Endothelial cell of umbilical vein (primary cell): Measurements from ENCODE around the gene LHPP. TPM values are rescaled to one million over a fixed set of nuclear protein-coding genes. Genes with fewer than 3 reads are reported as not detected.

ENCODE experiments used
- BruUV-seq: library from RNA; stranded (reverse); fragments of 400-500 nt; replicated peaks from 2 replicates; lab custom pipeline; 2021; lab: Mats Ljungman, UMichigan
- CTCF ChIA-PET: fragments of 300-600, 350-600 bp; sonication (Branson Sonifier 250); formaldehyde crosslinking; loops from one replicate; lab custom pipeline; 2021; ENCODE audit warnings: antibody characterized with exemption, inconsistent platforms; lab: Charles Lee
- POLR2A ChIA-PET: fragments of 300-600, 350-600 bp; sonication (Branson Sonifier 250); formaldehyde crosslinking; loops from one replicate; lab custom pipeline; 2021; ENCODE audit warnings: antibody characterized with exemption, inconsistent platforms; lab: Charles Lee
- DNase-seq: peaks from one replicate; pipeline ENCODE4 v3.0.0-alpha.2; 2011; ENCODE audit warnings: low read depth, low spot score
- FAIRE-seq: peaks from 2 replicates; lab custom pipeline; 2011; peaks lifted over from hg19 to GRCh38; lab: Jason Lieb, UNC
- H2AFZ ChIP-seq: 2 replicates; pipeline ENCODE4 v1.6.0; 2012; ENCODE audit warnings: low read depth, low read length, control low read depth, inconsistent platforms
- H3K27ac ChIP-seq: 2 replicates; pipeline ENCODE4 v1.5.1; 2011; ENCODE audit warnings: low read depth, mild to moderate bottlenecking, control low read depth, low read length, moderate library complexity; ENCODE audit not compliant: insufficient read depth
- H3K27me3 ChIP-seq, 2 experiments: 2 replicates each; pipeline versions ENCODE4 v1.6.0 to v1.6.1; 2011; ENCODE audit warnings: low read length in 2 of 2, mixed read lengths in 1 of 2; ENCODE audit not compliant: control insufficient read depth in 2 of 2, insufficient read depth in 2 of 2
- H3K36me3 ChIP-seq, 2 experiments: 2 replicates in 1 of 2; 3 replicates in 1 of 2; pipeline ENCODE4 v1.5.1; 2011; ENCODE audit warnings: low read length in 2 of 2, mild to moderate bottlenecking in 1 of 2, moderate library complexity in 1 of 2; ENCODE audit not compliant: control insufficient read depth in 2 of 2, insufficient read depth in 2 of 2; ENCODE audit errors: extremely low read depth in 1 of 2
- H3K4me1 ChIP-seq: 3 replicates; pipeline ENCODE4 v1.5.1; 2011; ENCODE audit warnings: mild to moderate bottlenecking, low read length; ENCODE audit not compliant: control insufficient read depth, insufficient read depth; ENCODE audit errors: extremely low read depth
- H3K4me2 ChIP-seq: 2 replicates; pipeline ENCODE4 v1.6.1; 2011; ENCODE audit warnings: low read length, control low read depth, mixed read lengths; ENCODE audit not compliant: insufficient read depth
- H3K4me3 ChIP-seq, 3 experiments: fragments of 200-600 bp in 1 of 3; sonication (generic), shearing (Covaris generic) in 1 of 3; replicated peaks in 1 of 3; 2 replicates each; pipeline ENCODE4 v1.5.1; 2011 to 2016; ENCODE audit warnings: control low read depth in 3 of 3, low read length in 3 of 3, mild to moderate bottlenecking in 2 of 3, inconsistent platforms in 1 of 3, low read depth in 1 of 3, moderate library complexity in 1 of 3; ENCODE audit not compliant: insufficient read depth in 1 of 3
- H3K79me2 ChIP-seq: 2 replicates; pipeline ENCODE4 v1.6.0; 2012; ENCODE audit warnings: low read length, inconsistent platforms; ENCODE audit not compliant: control insufficient read depth, insufficient read depth
- H3K9ac ChIP-seq: replicated peaks from 2 replicates; pipeline ENCODE3; 2011; ENCODE audit warnings: low read length, control low read depth; ENCODE audit not compliant: insufficient read depth; ENCODE audit errors: extremely low read depth
- H3K9me1 ChIP-seq: replicated peaks from 3 replicates; pipeline ENCODE4 v1.6.0; 2011; ENCODE audit warnings: mild to moderate bottlenecking, low read length; ENCODE audit not compliant: control insufficient read depth, insufficient read depth; ENCODE audit errors: extremely low read depth
- H3K9me3 ChIP-seq: replicated peaks from 2 replicates; pipeline ENCODE4 v1.5.1; 2012; ENCODE audit warnings: low read length, inconsistent platforms; ENCODE audit not compliant: control insufficient read depth, insufficient read depth
- H4K20me1 ChIP-seq: replicated peaks from 2 replicates; pipeline ENCODE3; 2011; ENCODE audit warnings: mild to moderate bottlenecking, low read length; ENCODE audit not compliant: control insufficient read depth, insufficient read depth; ENCODE audit errors: extremely low read depth
- CTCF ChIP-seq, 2 donors: IDR thresholded peaks; 1 replicate in 1 of 2; 2 replicates in 1 of 2; pipeline ENCODE4 v1.5.1; 2011; ENCODE audit warnings: low read length in 2 of 2, mild to moderate bottlenecking in 2 of 2, moderate library complexity in 2 of 2, control low read depth in 1 of 2, inconsistent platforms in 1 of 2, low read depth in 1 of 2; ENCODE audit not compliant: insufficient read depth in 1 of 2; ENCODE audit errors: extremely low read depth in 1 of 2
- EZH2 ChIP-seq: IDR thresholded peaks from 2 replicates; pipeline ENCODE4 v1.6.1; 2012; ENCODE audit warnings: borderline replicate concordance, low read depth, mild to moderate bottlenecking, moderate library complexity, low read length, inconsistent platforms; ENCODE audit not compliant: severe bottlenecking
- GATA2 ChIP-seq: IDR thresholded peaks from 2 replicates; pipeline ENCODE4 v1.7.0; 2011; ENCODE audit warnings: low read depth, mild to moderate bottlenecking, moderate library complexity, mixed read lengths, low read length; ENCODE audit not compliant: insufficient read length, insufficient read depth
- MAX ChIP-seq: IDR thresholded peaks from 2 replicates; pipeline ENCODE4 v1.6.1; 2011; ENCODE audit not compliant: insufficient read depth, insufficient read length
- MYC ChIP-seq: IDR thresholded peaks from one replicate; pipeline ENCODE4 v1.6.1; 2011; ENCODE audit warnings: mild to moderate bottlenecking, low read depth, low read length
- POLR2A ChIP-seq: IDR thresholded peaks from 2 replicates; pipeline ENCODE4 v1.6.1; 2012; ENCODE audit warnings: low read depth, mild to moderate bottlenecking, control low read depth, low read length
- dilution Hi-C: fragments of 300-500 bp; cut with MboI; formaldehyde crosslinking; loops from one replicate; pipeline ENCODE4 v1.15.0; 2019; ENCODE audit warnings: low sequenced_read_pairs; ENCODE audit not compliant: extremely low pct_ligation_motif_present
- intact Hi-C: fragments of 100-400 bp; cut with micrococcal nuclease; formaldehyde crosslinking; loops from one replicate; pipeline ENCODE4 v1.10.0; 2022
- polyA plus RNA-seq, 4 experiments: library from polyadenylated mRNA; depleted of rRNA in 3 of 4; stranded (reverse) in 3 of 4; unstranded in 1 of 4; fragments of >200 nt; gene quantifications; 2 replicates each; pipeline versions ENCODE4 v1.2.1 to v1.2.3, GENCODE V29; 2011 to 2012; ENCODE audit warnings: missing spikeins in 1 of 4
- total RNA-seq: library from RNA; stranded (reverse); gene quantifications from 2 replicates; pipeline ENCODE4 v1.2.3, GENCODE V29; 2021

The LHPP gene
- total and polyA plus RNA-seq, 2 donors (not counting 3 experiments of a cell fraction or from before 2014, with no cell fraction given), result 5.8 to 11.2 TPM

DNA sequence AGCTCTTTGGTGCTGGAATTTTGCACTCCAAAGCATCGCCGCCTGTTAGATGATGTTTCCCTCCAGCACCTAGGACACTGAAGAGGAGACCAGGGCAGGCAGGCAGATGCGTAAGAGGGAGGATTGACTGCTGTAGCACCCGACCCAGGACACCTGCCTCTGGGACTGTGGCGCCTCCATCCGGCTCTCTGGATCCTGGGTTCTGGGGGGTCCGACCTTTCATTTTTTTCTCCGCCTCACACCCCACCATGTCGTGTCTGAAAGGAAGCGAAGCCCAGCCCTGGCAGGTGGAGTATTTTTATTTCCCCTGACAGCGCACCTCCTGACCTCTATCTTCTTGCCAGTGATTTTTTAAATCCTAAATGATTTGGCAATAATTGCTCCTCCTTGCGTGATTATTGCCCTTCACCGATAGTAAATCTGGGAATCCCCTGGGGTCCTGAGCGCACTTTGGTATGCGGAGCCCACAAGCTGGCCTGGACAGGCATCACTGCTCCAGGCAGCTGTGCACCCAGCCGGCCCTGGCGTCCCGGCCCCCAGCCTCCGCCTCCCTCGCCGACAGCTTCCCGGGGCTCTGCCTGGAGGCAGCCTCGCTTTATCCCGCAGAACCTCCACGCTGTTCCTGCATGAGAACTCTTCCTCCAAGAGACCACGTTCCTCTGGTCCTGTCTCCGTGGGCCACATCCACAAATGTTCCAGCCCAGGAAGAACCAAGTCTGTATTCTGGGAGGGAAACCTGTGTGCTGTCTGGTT lies 48.4 kb downstream of the LHPP start:
- H3K4me2 ChIP-seq, result no peak overlapping the region
- no peaks in the 10 kb centered on the region for H3K36me3 ChIP-seq
- H3K9me3 ChIP-seq, result no peaks in the 10 kb centered on the region
- no peaks in the 10 kb centered on the region for H3K27me3 ChIP-seq
- DNase-seq (no peak), FAIRE-seq (no peak)
- TF ChIP-seq EZH2, result no peak
- TF ChIP-seq MYC, result no peak
- TF ChIP-seq MAX, result no peak
- no peak for TF ChIP-seq CTCF (IDR thresholded peaks at IDR 0.05; ENCODE audit: extremely low read depth in 1 of 2, insufficient read depth in 1 of 2, low read depth in 1 of 2, low read length in 2 of 2)
- no peak for TF ChIP-seq GATA2
- TF ChIP-seq POLR2A, result no peak
- no peaks in the 10 kb centered on the region for H4K20me1 ChIP-seq
- no peak overlapping the region for H3K9ac ChIP-seq
- H3K79me2 ChIP-seq, result no peaks in the 10 kb centered on the region
- no peak overlapping the region for H3K27ac ChIP-seq
- H3K9me1 ChIP-seq, result no peaks in the 10 kb centered on the region
- H3K4me3 ChIP-seq, result no peak overlapping the region
- no peak overlapping the region for H2AFZ ChIP-seq
- ChIA-PET POLR2A (no interaction called here), CTCF (no interaction called here)
- dilution Hi-C loops, result no loop called here
- no peaks in the 10 kb centered on the region for H3K4me1 ChIP-seq
- no TSS peak for BruUV-seq
- intact Hi-C loops, result no loop called here
